ENCODE measurements around the gene LTA4H. TPM values are rescaled to one million over a fixed set of nuclear protein-coding genes. Genes with fewer than 3 reads are reported as not detected.

LTA4H gene
- total and polyA plus RNA-seq, 10 of the 15 experiments (the other 5 are each of a cell fraction or from before 2014, with no cell fraction given) = 43.9 to 106 (median 47.3) TPM

- TF ChIP-seq, protein P1, sequence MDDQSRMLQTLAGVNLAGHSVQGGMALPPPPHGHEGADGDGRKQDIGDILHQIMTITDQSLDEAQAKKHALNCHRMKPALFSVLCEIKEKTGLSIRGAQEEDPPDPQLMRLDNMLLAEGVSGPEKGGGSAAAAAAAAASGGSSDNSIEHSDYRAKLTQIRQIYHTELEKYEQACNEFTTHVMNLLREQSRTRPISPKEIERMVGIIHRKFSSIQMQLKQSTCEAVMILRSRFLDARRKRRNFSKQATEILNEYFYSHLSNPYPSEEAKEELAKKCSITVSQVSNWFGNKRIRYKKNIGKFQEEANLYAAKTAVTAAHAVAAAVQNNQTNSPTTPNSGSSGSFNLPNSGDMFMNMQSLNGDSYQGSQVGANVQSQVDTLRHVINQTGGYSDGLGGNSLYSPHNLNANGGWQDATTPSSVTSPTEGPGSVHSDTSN (IDR thresholded peaks at IDR 0.05; ENCODE audit: insufficient replicate concordance, low read depth, low read length) = no peak
- TF ChIP-seq CHD2 (IDR thresholded peaks at IDR 0.05; ENCODE audit: borderline replicate concordance, low read depth, low read length) (no peak), EP300 (IDR thresholded peaks at IDR 0.05; ENCODE audit: borderline replicate concordance in 1 of 2, control insufficient read depth in 1 of 2, low read depth in 2 of 2, low read length in 2 of 2) (no peak), MEF2B (IDR thresholded peaks at IDR 0.05; ENCODE audit: partially characterized antibody, poor library complexity, severe bottlenecking) (no peak), ZBTB11 (CRISPR knock-in tag; IDR thresholded peaks at IDR 0.05) (no peak), RFX5 (IDR thresholded peaks at IDR 0.05; ENCODE audit: low read depth, low read length) (no peak), RB1 (IDR thresholded peaks at IDR 0.05; ENCODE audit: borderline replicate concordance) (no peak), ATF7 (IDR thresholded peaks at IDR 0.05; ENCODE audit: low read depth) (no peak), RBBP5 (conservative IDR thresholded peaks at IDR 0.05) (no peak), RELA (IDR thresholded peaks at IDR 0.05; ENCODE audit: borderline replicate concordance, partially characterized antibody) (no peak), NR2F1 (conservative IDR thresholded peaks at IDR 0.05) (no peak), SMAD1 (IDR thresholded peaks at IDR 0.05; ENCODE audit: low read depth, partially characterized antibody) (no peak)
- TF ChIP-seq, protein P2, sequence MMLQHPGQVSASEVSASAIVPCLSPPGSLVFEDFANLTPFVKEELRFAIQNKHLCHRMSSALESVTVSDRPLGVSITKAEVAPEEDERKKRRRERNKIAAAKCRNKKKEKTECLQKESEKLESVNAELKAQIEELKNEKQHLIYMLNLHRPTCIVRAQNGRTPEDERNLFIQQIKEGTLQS (IDR thresholded peaks at IDR 0.05; ENCODE audit: borderline replicate concordance, extremely low read depth, low read depth, low read length) = no peak
- TF ChIP-seq, protein P3, sequence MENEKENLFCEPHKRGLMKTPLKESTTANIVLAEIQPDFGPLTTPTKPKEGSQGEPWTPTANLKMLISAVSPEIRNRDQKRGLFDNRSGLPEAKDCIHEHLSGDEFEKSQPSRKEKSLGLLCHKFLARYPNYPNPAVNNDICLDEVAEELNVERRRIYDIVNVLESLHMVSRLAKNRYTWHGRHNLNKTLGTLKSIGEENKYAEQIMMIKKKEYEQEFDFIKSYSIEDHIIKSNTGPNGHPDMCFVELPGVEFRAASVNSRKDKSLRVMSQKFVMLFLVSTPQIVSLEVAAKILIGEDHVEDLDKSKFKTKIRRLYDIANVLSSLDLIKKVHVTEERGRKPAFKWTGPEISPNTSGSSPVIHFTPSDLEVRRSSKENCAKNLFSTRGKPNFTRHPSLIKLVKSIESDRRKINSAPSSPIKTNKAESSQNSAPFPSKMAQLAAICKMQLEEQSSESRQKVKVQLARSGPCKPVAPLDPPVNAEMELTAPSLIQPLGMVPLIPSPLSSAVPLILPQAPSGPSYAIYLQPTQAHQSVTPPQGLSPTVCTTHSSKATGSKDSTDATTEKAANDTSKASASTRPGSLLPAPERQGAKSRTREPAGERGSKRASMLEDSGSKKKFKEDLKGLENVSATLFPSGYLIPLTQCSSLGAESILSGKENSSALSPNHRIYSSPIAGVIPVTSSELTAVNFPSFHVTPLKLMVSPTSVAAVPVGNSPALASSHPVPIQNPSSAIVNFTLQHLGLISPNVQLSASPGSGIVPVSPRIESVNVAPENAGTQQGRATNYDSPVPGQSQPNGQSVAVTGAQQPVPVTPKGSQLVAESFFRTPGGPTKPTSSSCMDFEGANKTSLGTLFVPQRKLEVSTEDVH (IDR thresholded peaks at IDR 0.05; ENCODE audit: low read depth, partially characterized antibody) = no peak
- TF ChIP-seq, protein P4, sequence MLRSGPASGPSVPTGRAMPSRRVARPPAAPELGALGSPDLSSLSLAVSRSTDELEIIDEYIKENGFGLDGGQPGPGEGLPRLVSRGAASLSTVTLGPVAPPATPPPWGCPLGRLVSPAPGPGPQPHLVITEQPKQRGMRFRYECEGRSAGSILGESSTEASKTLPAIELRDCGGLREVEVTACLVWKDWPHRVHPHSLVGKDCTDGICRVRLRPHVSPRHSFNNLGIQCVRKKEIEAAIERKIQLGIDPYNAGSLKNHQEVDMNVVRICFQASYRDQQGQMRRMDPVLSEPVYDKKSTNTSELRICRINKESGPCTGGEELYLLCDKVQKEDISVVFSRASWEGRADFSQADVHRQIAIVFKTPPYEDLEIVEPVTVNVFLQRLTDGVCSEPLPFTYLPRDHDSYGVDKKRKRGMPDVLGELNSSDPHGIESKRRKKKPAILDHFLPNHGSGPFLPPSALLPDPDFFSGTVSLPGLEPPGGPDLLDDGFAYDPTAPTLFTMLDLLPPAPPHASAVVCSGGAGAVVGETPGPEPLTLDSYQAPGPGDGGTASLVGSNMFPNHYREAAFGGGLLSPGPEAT (IDR thresholded peaks at IDR 0.05; ENCODE audit: low read depth) = no peak
These were observed 46.2 kb upstream of the LTA4H start (continued) for GRCh38 chr12:96081596-96081995.

Measured in GM12878 (cell line).